OCI-M2 (cell line): ENCODE results near the gene GATC.
"Not testable (repeated sequence)": the region's sequence is repeated elsewhere in the genome, so short reads cannot be mapped to it uniquely, and the experiment has no call there.

ENCODE experiments used
- DNase-seq: peaks from one replicate; lab custom pipeline; 2025; ENCODE audit not compliant: unreplicated experiment; lab: John Stamatoyannopoulos, UW

GATC gene

DNA sequence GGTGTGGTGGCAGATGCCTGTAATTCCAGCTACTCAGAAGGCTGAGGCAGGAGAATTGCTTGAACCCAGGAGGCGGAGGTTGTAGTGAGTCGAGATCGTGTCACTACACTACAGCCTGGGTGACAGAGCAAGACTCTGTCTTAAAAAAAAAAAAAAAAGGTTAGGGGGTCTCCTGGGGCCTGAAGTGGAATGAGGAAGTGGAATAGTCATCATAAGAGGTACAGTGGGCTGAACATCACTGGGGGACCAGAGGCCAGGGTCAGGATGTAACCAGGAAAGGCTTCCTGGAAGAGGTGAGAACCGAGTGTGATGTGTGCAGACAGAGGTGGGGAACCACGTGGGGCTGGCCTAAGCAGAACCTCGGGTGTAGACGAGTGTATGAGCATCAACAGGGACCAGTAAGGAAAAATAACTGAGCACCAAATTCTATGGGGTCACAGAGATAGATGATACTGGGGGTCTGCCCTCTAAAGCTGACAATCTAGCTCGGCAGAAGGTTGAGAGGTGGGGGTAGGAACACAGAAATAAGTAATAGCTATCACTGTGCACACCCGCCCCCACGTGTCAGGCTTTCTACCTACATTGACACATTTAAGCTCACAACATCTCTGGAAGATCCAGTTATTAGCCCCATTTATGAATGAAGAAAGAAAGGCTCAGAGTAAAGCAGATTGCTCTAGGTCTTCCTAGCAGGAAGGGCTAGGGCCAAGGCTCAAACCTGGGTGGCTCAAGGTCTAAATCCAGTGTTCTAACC is 13.3 kb upstream of the GATC start:
- no peak for DNase-seq

DNA sequence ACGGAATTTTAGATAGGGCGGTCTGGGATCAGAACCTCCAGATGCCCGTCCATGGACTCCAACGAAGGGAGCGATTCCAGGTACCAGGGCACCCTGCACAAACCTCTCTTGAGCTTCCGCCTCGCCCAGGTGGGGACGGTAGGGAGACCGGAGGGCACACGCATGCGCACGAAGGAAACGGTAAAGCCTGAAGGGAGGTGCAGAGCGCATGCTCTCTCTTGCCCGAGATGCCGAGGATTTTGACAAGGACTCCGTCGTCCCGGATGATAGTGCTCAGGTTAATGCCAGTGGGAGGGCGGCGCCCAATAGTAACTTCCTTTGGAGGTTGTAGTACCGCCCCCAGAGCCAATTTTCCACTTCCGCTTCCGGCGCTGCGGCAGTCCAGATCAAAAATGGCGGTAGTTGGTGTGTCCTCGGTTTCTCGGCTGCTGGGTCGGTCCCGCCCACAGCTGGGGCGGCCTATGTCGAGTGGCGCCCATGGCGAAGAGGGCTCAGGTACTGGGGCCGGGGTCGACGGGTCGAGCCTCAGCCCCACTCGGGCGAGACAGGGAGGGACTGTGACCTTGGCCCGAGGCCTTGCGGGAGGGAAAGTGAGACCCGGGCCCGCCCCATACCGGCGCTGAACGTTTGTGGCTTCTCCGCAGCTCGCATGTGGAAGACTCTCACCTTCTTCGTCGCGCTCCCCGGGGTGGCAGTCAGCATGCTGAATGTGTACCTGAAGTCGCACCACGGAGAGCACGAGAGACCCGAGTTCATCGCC is 8.3 kb upstream of the GATC start, which contains the start of gene COX6A1:
COX6A1 (plus strand) TSS at position 379 of the 760 bp plus-strand sequence; CDS start at position 393, 14 bp downstream.
- DNase-seq, result peak; percentile 75

- no peak for DNase-seq
Measured at GRCh38 chr12:120438495-120439198, 7.6 kb upstream of the GATC start.

GRCh38 chr12:120439646-120440247 is 6.5 kb upstream of the GATC start:
- DNase-seq, result no peak

DNA sequence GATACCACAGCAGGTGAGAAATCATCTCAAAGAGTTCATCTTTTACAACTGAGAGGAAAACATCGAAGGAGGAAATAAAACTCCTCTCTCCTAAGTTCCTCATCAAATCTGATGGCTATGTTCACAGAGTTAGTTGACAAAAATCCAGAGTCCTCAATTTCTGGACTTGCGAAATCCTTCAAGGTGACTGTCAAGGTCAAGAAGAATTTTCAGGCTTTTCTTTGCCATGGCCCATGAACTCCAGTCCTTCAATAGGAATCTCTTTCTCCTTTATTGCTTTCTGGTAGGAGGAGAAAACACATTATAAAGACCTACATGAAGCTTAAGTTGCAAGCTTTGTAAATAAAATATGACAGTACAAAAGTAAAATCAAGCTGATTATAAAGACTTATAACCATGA is 1.6 kb upstream of the GATC start:
- no peak for DNase-seq

GRCh38 chr12:120446844-120447178 is 567 bp downstream of the GATC start:
- DNase-seq, result not testable (repeated sequence)

DNA sequence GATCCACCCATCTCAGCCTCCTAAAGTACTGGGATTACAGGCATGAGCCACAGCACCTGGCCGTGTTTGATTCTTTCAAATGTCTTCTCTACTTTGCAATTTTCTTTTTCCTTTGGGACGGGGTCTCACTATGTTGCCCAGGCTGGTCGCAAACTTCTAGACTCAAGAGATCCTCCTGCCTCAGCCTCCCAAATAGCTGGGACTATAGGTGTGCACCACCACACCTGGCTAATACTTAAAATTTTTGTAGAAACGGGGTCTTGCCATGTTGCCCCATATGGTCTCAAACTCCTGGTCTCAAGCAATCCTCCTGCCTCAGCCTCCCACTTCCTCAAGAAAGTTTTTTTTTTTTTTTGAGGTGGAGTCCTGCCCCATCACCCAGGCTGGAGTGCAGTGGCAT is 1.7 kb downstream of the GATC start:
- DNase-seq, result no peak

- not testable (repeated sequence) for DNase-seq
Measured at GRCh38 chr12:120452524-120452923, 6.3 kb downstream of the GATC start.

DNA sequence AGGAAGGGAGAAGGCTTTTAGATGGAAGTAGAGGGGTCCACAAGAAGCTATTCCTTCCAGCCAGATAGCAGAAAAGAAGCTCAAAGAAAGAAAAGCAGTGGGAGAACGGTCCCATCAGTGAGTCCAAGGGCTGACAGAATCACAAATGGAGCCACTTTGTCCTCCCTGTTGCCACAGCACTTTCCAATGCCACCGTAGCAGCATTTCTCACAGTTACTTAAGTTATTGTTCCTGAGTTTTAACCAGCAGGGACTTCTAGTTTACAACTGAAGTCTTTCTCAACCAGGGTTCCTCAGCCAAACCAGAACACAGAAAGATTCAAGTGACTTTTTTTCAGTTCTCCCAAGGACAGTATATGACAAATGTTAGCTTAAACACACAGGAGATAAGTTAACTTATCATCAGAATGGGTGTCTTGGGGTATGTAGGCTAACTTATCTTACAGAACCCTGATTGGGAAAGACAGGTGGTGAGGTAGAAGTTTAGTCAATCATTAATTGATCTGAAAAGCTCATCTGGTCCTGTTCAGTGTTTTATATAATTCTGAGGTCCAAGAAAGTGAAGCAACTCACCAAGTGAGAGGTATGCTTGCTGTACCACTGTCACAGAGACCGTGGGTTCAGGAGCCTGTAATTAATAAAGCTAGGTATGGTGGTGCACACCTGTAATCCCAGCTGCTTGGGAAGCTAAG is 7.0 kb downstream of the GATC start:
- no peak for DNase-seq

GRCh38 chr12:120453977-120454376 is 7.7 kb downstream of the GATC start:
- DNase-seq, result no peak

- DNase-seq, result no peak
Measured at GRCh38 chr12:120455302-120455701, 9.1 kb downstream of the GATC start.

DNA sequence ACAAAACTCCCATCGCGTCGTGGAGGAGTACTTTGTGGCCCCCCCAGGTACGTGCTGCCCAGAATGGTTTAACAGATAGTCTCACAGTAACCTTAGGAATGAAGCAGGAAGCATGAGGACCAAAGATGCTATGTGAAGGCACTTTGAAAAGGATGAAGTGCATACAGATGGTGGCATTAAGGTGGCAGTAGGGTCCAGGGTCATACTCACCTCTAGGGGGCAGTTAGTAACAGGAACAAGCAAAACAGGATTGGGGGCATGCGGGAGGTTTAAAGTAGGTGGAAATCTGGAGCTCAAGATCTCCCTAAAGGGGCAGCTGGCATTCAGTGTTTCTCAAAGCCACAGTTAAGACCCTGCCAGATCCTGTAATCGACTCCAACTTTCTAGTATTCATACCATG is 10.9 kb downstream of the GATC start:
- DNase-seq, result no peak

GRCh38 chr12:120460157-120460556 is 13.9 kb downstream of the GATC start:
- DNase-seq, result no peak

DNA sequence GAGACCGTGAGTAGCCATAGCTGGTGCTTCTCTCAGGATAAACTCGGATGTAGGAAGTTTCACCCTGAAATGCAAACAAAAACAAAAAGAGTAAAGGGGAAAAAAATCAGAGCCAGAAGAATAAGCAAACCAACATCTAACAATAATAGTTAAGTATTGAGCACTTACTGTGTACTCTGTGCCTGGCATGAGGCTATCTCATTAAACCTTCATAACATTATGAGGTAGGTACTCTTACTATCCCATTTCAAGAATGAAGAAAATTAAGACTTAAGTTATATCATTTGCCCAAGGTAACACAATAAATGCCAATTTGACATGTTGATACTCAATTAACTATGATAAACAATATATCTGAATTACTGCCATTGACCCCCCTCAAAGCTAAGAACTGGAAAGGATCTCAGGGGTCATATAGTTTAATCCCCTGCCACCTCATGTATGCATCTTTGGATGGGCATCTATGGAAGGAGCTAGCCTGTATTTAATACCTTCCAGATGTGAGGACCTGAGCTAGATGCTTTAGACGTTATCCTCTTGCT is 15.9 kb downstream of the GATC start:
- DNase-seq, result no peak

- no peak for DNase-seq
Measured at GRCh38 chr12:120463712-120464111, 17.5 kb downstream of the GATC start.

DNA sequence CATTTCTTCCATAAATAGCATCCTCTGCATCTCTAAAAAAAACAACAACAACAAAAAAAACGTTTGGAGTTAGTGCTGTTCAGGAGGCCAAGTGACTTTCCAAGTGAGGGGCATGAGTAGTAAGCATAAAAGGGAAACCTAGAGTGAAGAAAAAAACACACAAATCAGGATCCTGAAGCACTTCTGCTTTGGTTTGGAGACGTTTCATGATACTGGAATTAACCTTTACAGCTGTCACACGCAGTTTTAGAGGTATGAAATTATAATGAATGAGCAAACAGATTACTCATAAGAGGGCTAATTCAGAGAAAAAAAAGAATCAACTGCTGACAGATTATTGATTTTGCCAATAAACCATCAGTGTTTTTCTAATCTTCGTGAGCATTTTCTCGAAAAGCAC is 19.5 kb downstream of the GATC start:
- DNase-seq, result no peak

- DNase-seq, result no peak
Measured at GRCh38 chr12:120466560-120467315, 20.5 kb downstream of the GATC start.

DNA sequence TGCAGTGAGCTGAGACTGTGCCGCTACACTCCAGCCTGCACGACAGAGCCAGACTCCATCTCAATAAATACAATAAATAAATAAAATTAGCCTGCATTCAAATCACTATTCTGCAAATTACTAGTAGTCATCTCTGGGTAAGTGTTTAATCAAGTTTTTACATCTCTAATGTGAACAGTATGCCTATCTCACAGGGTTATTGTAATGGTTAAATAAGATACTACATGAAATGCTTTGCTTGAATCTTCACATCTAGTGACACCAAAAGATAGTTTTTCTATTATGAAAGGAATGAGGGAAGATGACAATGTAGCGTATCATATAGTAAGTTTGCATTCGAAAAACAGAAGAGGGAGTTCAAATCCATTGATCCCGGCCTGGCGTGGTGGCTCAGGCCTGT is 21.2 kb downstream of the GATC start:
- DNase-seq, result no peak

DNA sequence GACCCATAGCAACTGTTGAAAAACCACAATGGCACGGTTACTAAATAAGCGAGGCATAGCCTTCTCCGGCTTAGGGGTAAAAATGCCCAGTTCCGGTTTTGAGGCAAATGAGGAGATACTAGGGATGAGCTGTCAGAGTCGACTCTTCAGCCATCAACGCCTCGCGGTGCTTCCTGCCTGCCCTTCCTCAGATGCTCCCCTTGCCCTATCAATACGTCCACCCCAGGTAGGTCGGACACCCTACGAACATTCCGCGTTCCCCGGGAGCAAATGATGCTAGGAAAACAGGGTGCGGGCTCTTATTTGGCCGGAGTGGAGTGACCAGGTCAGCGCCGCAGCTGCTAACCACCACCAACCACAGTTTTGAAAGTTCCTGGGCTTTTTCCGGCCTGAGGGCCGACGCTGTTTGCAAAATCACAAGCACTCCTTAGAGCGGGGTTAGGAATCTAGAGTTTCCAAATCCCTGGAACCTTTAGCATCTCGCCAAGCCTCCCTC is 22.1 kb downstream of the GATC start:
- DNase-seq, result no peak
